CD4-positive, alpha-beta T cell treated with Interleukin-4 for 1 hour (primary cell): Measurements from ENCODE around the gene ATXN2.
"Not testable (repeated sequence)": the region's sequence is repeated elsewhere in the genome, so short reads cannot be mapped to it uniquely, and the experiment has no call there.

Experiments
- DNase-seq, 2 donors: peaks; one replicate each; pipeline ENCODE4 v3.0.0-alpha.2; 2020 to 2022

The ATXN2 gene

GRCh38 chr12:111598637-111599452 lies at the start of gene ATXN2:
TSS of gene ATXN2 (minus strand) at chr12:111599315. CDS start at chr12:111599034, 281 bp downstream.
- peak in 1 of 2 donors; percentile 64 for DNase-seq

GRCh38 chr12:111645433-111645832 lies 46.3 kb upstream of the ATXN2 start:
- no peak for DNase-seq

GRCh38 chr12:111643427-111643826 lies 44.3 kb upstream of the ATXN2 start:
- no peak for DNase-seq

GRCh38 chr12:111642681-111643426 lies 43.7 kb upstream of the ATXN2 start:
- DNase-seq: no peak

GRCh38 chr12:111640506-111640905 lies 41.4 kb upstream of the ATXN2 start:
- DNase-seq: no peak

- no peak for DNase-seq
Observed at GRCh38 chr12:111638556-111638955, 39.4 kb upstream of the ATXN2 start.

GRCh38 chr12:111636209-111636945 lies 37.3 kb upstream of the ATXN2 start:
- no peak for DNase-seq

- DNase-seq: no peak
Observed at GRCh38 chr12:111635524-111635923, 36.4 kb upstream of the ATXN2 start.

- DNase-seq: no peak
Observed at GRCh38 chr12:111628505-111629260, 29.6 kb upstream of the ATXN2 start.

- no peak for DNase-seq
Observed at GRCh38 chr12:111626230-111626629, 27.1 kb upstream of the ATXN2 start.

GRCh38 chr12:111624540-111624939 lies 25.4 kb upstream of the ATXN2 start:
- DNase-seq: no peak

GRCh38 chr12:111617841-111618240 lies 18.7 kb upstream of the ATXN2 start:
- DNase-seq: not testable (repeated sequence)

GRCh38 chr12:111616177-111616623 lies 17.1 kb upstream of the ATXN2 start:
- DNase-seq: no peak

- no peak for DNase-seq
Observed at GRCh38 chr12:111607239-111607638, 8.1 kb upstream of the ATXN2 start.

- no peak for DNase-seq
Observed at GRCh38 chr12:111606767-111607230, 7.7 kb upstream of the ATXN2 start.

- no peak for DNase-seq
Observed at GRCh38 chr12:111605911-111606766, 7.0 kb upstream of the ATXN2 start.

- DNase-seq: not testable (repeated sequence)
Observed at GRCh38 chr12:111602857-111603256, 3.7 kb upstream of the ATXN2 start.

- no peak for DNase-seq
Observed at GRCh38 chr12:111602348-111602747, 3.2 kb upstream of the ATXN2 start.

- not testable (repeated sequence) for DNase-seq
Observed at GRCh38 chr12:111600986-111601385, 1.9 kb upstream of the ATXN2 start.

- peak in 1 of 2 donors; percentile 5 for DNase-seq
Observed at GRCh38 chr12:111600205-111600642, 1.1 kb upstream of the ATXN2 start.
